ENCODE measurements around the gene SH3TC1. TPM values are rescaled to one million over a fixed set of nuclear protein-coding genes. Genes with fewer than 3 reads are reported as not detected.

The SH3TC1 gene
- total and polyA plus RNA-seq, 10 of the 15 experiments (the other 5 are each of a cell fraction or from before 2014, with no cell fraction given): 0.19 to 47.0 (median 18.4) TPM

DNA sequence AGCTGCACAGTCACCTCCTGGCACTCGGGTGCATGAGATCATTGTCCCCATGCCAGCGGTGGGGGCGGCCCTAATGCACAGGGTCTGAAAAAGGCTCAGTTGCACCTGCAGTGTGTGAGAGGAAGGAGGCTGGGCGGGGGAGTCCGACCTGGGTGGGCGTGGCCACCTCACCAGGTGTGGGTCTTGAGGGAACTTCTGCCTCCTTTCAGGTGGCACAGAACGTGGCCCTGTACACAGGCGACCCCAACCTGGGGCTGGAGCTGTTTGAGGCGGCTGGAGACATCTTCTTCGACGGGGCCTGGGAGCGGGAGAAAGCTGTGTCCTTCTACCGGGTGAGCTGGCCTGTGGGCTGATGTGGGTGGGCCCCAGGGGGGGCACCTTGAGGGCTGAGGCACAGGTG is 36.1 kb downstream of the SH3TC1 start (continued):
- no peak for TF ChIP-seq ZBTB4 (CRISPR knock-in tag; IDR thresholded peaks at IDR 0.05)
- TF ChIP-seq RAD21 (IDR thresholded peaks at IDR 0.05; ENCODE audit: insufficient read depth, low read depth, low read length): no peak
- no peak for TF ChIP-seq MAX (IDR thresholded peaks at IDR 0.05; ENCODE audit: low read depth, low read length)
- no peak for TF ChIP-seq KLF5 (IDR thresholded peaks at IDR 0.05; ENCODE audit: partially characterized antibody)
- no peak for TF ChIP-seq NR2C1 (IDR thresholded peaks at IDR 0.05)
- no peak for TF ChIP-seq MLLT1 (IDR thresholded peaks at IDR 0.05)
- no peak for TF ChIP-seq FOXM1 (IDR thresholded peaks at IDR 0.05; ENCODE audit: low read depth, low read length)
- TF ChIP-seq RFX5 (IDR thresholded peaks at IDR 0.05; ENCODE audit: low read depth, low read length): no peak

Measured in GM12878 (cell line).